Fibroblast of villous mesenchyme (primary cell): ENCODE measurements around the gene STOML3. TPM values are rescaled to one million over a fixed set of nuclear protein-coding genes. Genes with fewer than 3 reads are reported as not detected.

Experiments
- DNase-seq: peaks from one replicate; pipeline ENCODE4 v3.0.0-alpha.2; 2010; ENCODE audit warnings: low read depth
- H3K4me3 ChIP-seq: 2 replicates; pipeline ENCODE4 v1.5.1; 2011; ENCODE audit warnings: low read depth, mild to moderate bottlenecking, low read length
- total RNA-seq: library from RNA; depleted of rRNA; stranded (reverse); fragments of >200 nt; gene quantifications from 2 replicates; pipeline ENCODE4 v1.2.3, GENCODE V29; 2012
- TF ChIP-seq, protein P1 (sequence below): IDR thresholded peaks from 2 replicates; pipeline ENCODE4 v1.5.1; 2012; ENCODE audit warnings: low read depth, mild to moderate bottlenecking, low read length; ENCODE audit not compliant: insufficient read depth

The STOML3 gene
- total RNA-seq, 1 donor: not detected

DNA sequence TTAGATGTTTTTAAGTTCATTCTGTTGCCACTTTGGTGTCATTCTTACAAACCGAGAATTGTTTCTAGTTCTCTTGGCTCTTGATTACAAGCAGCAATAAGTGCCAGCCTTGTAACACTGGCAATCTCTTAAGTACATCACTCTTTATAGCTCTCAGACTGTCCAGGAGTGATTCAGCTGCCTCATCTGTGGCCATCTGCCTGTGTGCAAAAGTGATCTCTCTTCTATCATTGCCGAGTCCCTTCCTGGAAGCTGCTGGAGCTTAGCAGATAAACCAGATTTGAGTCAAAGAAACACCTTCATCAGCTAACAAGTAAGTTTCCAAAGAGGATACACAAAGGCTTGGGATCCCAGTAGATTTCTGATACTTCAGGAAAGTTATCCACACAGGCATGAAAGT, 23.2 kb downstream of the STOML3 start:
- DNase-seq: no peak

DNA sequence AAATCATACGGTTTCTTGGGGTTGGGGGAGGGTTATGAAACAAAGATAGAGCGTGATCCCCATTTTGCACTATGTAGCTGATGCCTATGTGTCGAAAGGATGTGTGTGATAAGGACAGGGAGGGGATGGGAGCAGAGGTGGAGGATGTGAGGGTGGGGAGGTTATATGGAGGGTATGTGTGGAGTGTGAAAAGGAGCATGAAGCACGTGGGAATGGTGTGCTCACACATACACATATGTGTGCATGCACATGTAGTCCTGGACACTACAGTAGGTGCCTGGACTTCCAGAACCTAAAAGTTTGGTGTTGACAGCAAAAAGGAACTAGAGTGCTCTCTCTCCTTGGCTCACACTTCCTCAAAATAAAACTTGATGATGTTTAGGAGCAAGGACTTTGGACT, 25.4 kb downstream of the STOML3 start:
- no peak for DNase-seq
- TF ChIP-seq, protein P1, sequence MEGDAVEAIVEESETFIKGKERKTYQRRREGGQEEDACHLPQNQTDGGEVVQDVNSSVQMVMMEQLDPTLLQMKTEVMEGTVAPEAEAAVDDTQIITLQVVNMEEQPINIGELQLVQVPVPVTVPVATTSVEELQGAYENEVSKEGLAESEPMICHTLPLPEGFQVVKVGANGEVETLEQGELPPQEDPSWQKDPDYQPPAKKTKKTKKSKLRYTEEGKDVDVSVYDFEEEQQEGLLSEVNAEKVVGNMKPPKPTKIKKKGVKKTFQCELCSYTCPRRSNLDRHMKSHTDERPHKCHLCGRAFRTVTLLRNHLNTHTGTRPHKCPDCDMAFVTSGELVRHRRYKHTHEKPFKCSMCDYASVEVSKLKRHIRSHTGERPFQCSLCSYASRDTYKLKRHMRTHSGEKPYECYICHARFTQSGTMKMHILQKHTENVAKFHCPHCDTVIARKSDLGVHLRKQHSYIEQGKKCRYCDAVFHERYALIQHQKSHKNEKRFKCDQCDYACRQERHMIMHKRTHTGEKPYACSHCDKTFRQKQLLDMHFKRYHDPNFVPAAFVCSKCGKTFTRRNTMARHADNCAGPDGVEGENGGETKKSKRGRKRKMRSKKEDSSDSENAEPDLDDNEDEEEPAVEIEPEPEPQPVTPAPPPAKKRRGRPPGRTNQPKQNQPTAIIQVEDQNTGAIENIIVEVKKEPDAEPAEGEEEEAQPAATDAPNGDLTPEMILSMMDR: no peak
- no peak overlapping the region for H3K4me3 ChIP-seq

More for the DNA sequence above, 23.2 kb downstream of the STOML3 start:
- TF ChIP-seq, protein P1: no peak
- H3K4me3 ChIP-seq: no peak overlapping the region

DNA sequence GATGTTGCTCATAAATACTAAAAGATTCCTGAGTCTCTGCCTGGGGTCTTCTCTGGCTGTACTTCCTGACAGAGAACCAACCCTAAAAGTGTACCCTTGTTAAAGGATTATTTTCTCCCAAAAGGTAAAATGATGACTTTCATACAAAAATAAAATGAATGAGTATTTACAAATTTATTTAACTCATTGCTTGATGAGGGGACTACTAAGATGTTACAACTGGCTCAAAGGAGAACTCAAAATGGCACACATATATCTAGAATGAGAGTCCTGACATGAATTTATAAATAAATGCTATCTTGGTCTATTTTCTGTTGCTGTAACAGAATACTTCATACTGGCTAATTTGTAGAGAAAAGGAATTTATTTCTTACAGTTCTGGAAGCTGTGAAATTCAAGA, 30.5 kb downstream of the STOML3 start:
- TF ChIP-seq, protein P1: no peak
- DNase-seq: no peak
- H3K4me3 ChIP-seq: no peak overlapping the region

DNA sequence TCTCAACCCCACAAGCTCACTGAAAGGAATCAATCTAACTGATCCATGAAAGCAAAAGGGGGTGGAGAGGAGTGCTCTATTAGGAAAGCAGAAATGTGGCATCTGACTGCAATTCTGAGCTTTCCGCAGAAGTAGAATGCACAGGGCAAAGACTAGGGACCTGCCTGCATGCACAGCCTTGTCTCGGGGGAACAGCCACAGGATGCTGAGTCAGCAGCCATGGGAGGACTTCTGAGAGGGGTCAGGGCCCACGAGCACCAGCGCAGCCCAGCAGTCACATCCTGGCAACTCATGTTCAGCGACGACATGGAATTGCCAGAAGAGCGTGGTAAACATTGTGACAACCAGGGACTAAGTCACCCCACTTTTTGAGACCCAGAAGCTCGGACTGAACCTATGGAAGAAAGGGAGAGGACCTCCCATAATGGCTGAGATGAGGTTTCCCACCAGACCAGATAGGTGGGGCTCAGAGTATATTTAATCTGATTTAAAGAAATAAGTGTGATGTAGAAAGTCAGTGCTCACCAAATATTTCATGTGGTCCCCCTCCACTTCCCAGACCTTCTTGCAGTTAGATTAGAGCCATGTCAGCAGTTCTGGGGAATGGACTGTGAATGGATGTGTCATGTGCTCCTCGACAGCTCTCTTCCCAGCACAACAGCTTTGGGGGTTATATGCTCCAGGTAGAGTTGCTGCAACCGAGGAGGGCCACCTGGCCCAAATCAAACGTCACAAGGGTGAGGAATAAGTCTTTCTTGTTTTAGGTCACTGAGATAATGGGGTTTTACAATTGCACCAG, 32.6 kb downstream of the STOML3 start:
- no peak for DNase-seq
- H3K4me3 ChIP-seq: no peak overlapping the region
- TF ChIP-seq, protein P1: no peak

DNA sequence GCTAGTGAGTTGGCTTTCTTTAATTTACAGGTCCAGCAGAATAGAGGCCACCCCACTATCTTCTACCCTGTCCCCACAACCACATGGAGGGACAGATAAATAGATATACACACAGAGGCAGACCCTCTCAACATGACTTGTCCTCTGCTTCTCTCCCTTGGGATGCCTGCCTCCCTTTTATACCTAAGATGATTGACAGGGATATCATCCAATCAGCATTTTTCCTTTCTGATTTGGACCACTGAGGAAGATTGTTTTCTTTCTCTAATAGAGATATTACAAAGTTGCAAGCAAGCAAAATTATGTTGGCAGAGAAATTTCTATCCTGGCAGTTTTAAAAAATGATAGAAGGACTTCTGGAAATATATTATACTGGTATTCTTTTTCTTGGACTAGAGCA, 35.8 kb downstream of the STOML3 start:
- H3K4me3 ChIP-seq: no peak overlapping the region
- TF ChIP-seq, protein P1: no peak
- no peak for DNase-seq

DNA sequence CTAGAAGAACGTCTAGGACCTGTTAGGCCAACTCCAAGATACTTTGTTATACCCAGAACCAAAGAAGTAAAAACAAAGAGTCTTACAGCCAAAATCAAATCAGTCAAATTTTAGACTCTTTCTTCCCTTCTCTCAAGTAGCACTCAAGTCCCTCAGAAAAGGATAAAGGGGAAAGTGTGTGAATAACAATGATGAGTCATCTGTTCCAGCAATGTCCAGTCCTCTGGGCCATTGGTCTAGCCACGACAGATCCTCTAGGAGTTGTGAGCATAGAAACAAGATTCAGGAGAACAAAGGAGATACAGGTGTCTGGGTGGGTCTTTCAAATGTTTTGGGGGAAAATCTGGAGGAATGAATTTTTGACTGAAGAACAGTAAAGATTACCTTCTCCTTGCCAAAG, 36.3 kb downstream of the STOML3 start:
- H3K4me3 ChIP-seq: no peak overlapping the region
- TF ChIP-seq, protein P1: no peak
- no peak for DNase-seq

DNA sequence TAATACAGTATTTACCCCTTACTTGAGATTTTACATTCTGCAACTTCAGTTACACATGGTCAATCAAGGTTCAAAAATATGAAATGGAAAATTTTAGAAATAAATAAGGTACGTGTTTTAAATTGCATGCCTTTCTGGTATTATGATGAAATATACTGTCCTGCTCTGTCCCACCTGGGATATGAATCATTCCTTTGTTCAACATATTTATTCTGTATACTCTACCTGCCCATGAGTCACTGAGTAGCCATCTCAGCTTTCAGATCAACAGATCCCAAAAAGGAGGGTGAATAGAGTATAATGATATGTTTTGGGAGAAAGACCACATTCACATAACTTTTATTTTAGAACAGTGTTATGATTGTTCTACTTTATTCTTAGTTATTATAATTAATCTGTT, 37.8 kb downstream of the STOML3 start:
- no peak overlapping the region for H3K4me3 ChIP-seq
- no peak for DNase-seq
- TF ChIP-seq, protein P1: no peak
